Left renal pelvis (tissue), 4 donors: Measurements from ENCODE around the gene ELMO1. TPM values are rescaled to one million over a fixed set of nuclear protein-coding genes. Genes with fewer than 3 reads are reported as not detected.

ENCODE experiments used
- DNase-seq, 4 donors: peaks; one replicate each; pipeline ENCODE4 v3.0.0-alpha.2; 2013; ENCODE audit warnings: low read depth in 4 of 4, low spot score in 3 of 4
- polyA plus RNA-seq, 4 donors: library from polyadenylated mRNA; unstranded; fragments of 120-200 nt; gene quantifications; one replicate each; pipeline ENCODE4 v1.2.1, GENCODE V29; 2013; ENCODE audit not compliant: insufficient read length in 4 of 4

Gene ELMO1
- polyA plus RNA-seq, 4 donors, result 10.5 to 15.0 (median 10.6) TPM

DNA sequence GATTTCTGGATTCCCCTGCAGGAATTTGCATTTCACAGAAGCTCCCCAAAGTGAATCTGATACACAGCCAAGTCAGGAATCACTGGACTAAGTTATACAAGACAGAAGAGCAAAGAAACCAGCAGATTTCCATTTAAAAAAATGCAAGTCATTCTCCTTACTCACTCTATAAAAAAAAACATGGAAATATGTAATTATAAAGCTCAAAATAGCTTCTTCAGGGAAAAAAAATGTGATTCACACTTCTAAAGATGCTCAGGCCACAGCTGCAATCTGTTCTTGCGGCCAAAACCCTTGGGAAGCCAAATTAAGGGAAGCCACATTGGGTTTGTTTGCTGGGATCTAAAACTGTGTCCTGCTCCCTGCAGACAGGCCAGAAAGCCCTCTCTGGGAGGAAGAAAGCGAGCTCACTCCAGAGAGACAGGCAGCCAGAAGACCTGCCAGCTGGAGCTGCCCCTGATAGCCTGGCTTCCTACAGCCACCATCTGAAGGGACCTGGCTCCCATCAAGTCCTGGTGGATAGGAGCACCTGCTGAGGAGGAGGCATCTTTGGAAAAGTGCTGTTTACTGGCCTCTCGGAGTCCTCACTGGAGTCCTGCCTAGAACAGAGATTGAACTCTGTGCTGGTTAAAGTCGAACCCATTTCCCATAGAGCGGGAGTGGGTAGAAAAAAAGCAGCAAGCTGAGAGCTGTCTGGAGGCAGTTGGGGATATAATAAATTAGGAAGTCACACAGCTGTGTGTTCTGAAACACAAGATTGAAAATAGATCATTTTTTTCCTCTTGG is 365.2 kb downstream of the ELMO1 start:
- no peak for DNase-seq

GRCh38 chr7:37081436-37081835 is 367.2 kb downstream of the ELMO1 start:
- no peak for DNase-seq

DNA sequence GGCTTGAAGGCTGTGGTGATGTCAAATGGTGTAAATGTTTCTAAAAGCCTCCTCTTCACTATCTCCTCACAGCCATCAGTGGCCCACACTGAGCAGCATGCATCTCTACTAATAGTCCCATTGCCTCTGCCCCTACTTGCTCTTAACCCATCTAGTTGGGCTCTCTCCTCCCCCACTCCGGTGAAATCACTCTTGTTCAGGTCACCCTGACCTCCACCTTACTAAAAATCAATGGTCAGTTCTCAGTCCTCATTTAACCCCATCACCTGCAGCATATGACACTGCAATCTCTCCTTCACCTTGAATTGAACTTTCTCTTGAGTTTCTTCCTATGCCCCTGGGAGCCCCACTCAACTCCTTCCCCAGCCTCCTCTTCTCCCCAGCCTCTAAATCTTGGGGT is 369.2 kb downstream of the ELMO1 start:
- no peak for DNase-seq

- DNase-seq, result no peak
Observed at GRCh38 chr7:37076668-37077067, 372.0 kb downstream of the ELMO1 start.

- no peak for DNase-seq
Observed at GRCh38 chr7:37074370-37074769, 374.3 kb downstream of the ELMO1 start.

GRCh38 chr7:37071124-37071523 is 377.5 kb downstream of the ELMO1 start:
- DNase-seq, result no peak

GRCh38 chr7:37070471-37070870 is 378.2 kb downstream of the ELMO1 start:
- DNase-seq, result no peak

GRCh38 chr7:37070031-37070430 is 378.6 kb downstream of the ELMO1 start:
- no peak for DNase-seq

GRCh38 chr7:37069336-37069735 is 379.3 kb downstream of the ELMO1 start:
- no peak for DNase-seq

DNA sequence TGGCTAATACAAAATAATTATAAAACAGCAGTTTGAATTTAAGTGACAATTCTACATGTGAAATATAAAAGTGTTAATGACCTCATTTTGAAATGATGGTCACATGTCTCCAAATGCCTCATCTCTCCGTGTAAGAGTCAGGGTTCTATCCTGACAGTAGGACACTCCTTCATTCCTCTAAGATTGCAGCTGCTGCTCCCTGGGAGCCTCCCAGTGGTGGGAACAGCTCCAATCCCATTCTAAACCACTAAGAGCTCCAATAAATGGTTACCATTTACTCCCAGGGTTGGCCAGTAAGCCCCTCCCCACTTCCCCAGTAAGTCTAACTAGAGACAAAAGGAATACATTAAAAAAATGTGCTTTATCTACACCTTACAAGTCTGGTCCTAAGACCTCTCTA is 379.8 kb downstream of the ELMO1 start:
- DNase-seq, result no peak

DNA sequence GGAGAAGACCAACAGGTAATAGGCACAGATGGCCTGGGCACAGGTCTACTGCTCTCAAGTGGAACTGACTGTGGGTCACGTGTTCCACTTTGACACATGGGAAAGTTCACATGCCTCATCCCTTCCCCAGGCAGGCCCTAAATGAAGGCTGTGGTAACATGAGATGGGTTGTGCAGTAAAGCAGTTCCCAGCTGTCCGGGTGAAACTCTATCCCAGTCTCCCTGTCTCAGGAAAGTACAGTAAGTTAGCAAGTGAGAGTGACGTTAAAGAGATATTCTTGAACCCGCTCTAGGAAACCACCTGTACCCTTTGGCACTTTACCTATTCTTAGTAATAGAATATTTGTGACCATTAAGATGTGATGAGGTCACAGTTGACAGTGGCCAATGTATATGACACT is 380.6 kb downstream of the ELMO1 start:
- DNase-seq, result peak; percentile 14 to 57 (median 21)

GRCh38 chr7:37065779-37066271 is 382.8 kb downstream of the ELMO1 start:
- no peak for DNase-seq

DNA sequence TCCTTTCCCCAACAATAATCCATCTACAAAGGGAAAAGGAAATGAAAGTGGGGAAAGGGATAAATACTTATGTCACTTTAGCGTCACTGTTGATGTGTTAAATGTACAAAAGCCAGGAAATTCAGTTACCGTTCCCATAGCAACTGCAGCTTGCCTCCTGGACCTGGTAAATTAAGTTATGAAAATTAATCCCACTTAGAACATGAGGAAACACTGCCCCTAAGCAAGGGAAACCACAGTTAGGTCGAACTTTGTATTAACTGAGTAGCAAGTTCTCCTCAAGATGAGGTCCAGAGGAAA is 386.2 kb downstream of the ELMO1 start:
- DNase-seq, result no peak

GRCh38 chr7:37061849-37062559 is 386.7 kb downstream of the ELMO1 start:
- no peak for DNase-seq

DNA sequence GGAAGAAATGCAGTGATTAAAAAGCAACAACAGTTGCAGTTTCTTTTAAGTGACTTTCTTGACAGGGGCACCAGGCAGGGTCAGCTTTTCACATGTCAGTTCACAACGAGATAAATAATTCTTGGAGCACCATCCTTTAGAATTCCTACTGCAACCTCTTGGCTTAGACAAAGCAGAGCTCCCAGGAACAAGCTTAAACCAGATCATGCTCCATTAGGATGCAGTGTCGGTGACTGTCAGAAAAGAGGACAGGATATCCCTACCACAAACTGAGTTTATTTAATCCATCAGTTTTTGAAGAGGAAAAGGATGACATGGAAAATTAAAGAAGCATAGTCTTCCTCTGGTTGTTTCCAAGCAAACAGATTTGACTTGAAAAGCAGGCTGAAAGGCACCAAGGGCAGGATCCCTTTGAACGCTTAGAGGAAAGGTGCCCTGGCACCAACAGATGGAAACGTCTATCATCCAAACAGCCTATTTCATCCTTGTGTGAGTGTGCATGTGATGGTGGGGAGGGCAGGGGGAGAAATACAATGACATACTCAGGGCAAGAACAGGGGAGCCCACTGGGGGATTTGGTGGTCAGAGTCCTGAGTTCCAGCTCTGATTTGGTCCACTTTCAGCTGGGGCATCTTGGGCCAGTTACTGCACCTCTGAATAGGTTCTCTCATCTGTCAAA is 392.3 kb downstream of the ELMO1 start:
- no peak for DNase-seq

- no peak for DNase-seq
Observed at GRCh38 chr7:37054624-37055241, 393.9 kb downstream of the ELMO1 start.

DNA sequence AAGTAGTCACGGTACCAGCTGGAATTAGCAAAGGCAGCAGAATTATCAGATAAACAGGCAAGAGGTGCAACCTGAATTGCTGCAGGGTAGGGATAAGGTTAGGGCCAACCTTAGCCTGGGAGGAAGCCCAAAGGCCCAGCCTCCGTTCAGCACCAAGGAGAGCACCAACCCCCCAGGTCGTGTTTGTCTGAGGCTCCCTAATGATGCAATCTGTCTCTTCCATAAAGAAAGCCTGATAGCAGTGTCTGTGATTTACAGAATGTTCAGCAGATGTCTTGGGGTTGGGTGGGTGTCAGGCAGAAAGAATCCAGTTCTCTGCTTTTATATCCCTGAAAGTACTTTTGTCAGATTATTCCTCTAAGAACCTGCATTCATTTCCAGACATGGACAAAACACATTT is 396.0 kb downstream of the ELMO1 start:
- DNase-seq, result peak in 3 of 4 donors; percentile 28 to 49 (median 31)

- DNase-seq, result no peak
Observed at GRCh38 chr7:37050801-37051200, 397.9 kb downstream of the ELMO1 start.

DNA sequence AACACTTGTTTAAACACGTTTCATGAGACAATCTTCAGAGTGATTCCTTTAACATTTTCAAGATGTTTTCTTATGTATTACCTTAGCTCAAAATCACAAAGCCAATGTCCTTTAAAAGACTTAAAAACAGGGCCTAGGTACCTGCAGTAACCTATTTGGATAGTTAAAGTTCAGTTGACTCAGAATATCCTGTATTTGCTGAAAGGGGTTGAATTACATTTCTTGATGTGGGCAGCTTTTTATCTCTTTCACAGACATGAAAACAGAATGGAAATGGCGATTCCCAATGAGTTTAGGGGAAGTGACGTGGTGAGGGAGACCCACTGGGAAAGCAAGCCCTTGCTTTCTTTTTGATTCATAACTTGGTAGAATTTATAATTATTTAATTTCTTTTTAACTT is 400.0 kb downstream of the ELMO1 start:
- no peak for DNase-seq

DNA sequence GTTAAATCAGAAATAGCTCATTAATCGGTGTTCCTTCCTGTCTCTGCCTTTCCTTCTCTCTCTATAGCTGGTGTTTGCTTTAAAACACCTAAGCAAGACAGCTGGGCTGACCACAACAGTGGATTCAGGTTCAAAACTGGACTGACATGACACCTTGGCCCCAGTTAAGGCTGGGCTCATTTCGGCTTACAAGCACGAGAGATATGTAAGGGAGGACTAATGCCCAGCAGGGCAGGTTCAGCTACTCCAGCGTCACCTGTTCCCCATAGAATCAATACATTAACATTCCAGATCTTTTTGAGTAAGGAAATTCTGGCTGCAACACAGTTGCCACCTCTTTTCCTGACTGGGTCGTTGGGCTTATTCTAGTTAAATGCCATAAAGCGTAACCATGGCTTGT is 401.4 kb downstream of the ELMO1 start:
- DNase-seq, result no peak

DNA sequence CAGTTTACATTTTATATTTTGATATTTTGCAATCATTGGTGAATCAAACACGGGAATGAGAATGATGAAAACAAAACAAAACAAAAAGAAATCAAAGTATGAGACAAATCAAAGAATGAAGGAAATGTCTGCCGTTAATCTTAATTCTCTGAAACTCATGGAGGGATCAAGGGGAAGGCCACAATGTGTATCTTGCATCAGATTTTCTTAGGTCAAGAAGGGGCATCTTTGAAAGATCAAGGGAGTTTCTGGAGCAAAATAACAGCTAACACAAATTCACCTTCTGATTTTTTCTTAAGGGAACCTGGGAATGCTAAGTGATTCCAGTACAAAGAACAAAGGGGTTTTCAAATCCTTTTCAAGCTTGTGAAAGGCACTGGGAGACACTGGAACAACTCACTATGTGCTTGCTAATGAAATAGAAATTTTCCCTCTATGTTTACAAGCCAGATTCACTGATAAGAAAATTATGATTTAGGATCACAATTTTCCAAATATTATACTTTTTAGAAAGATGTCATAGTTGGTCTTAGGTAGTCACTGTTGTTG is 402.1 kb downstream of the ELMO1 start:
- no peak for DNase-seq
